Measurements from ENCODE around the gene ZMYM4.
"Not testable (repeated sequence)": the region's sequence is repeated elsewhere in the genome, so short reads cannot be mapped to it uniquely, and the experiment has no call there.

Gene ZMYM4

DNA sequence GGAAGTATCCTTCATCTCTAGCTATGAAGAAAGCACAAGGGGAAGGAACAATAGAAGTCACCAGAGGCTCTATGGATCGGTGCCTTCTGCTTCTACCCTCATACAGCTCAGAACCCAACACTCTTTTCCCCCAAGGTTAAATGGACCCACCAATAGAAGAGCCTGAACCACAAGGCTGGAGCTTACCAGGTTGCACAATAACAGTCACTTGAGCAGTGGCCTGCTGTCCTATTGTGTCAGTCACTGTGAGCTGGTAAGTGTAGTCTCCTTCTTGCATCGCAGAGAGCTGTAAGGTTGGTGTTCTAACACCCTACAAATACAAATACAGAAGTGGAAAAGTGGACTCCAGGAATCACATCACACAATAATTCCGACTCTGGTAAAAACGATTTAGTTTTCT is 185.7 kb downstream of the ZMYM4 start:
- no peak for DNase-seq (ENCODE audit: low spot score)

- DNase-seq (ENCODE audit: low spot score) = no peak
Measured at GRCh38 chr1:35454616-35455015, 186.1 kb downstream of the ZMYM4 start.

GRCh38 chr1:35460796-35461195 is 192.3 kb downstream of the ZMYM4 start:
- DNase-seq (ENCODE audit: low spot score) = no peak

- no peak for DNase-seq (ENCODE audit: low spot score)
Measured at GRCh38 chr1:35461966-35462651, 193.6 kb downstream of the ZMYM4 start.

DNA sequence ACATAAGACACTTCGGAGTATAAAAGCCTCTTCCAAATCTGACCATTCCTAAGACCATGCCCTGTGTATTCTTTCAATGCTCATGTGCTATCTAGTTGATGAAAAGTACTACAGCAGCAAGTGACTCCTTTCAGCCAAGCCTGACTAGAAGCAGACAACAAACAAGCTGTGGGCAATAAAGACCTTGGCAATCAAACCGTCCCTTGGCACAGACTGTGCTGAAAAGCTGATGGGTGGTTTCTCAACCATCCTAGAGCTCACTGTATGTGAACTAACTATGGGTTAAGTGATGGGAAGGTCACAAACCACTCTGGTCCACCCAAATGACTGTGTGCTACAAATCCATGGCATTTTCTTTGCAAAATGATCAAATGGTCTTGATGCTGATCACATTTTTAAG is 194.7 kb downstream of the ZMYM4 start:
- DNase-seq (ENCODE audit: low spot score) = no peak

- not testable (repeated sequence) for DNase-seq (ENCODE audit: low spot score)
Measured at GRCh38 chr1:35463749-35464148, 195.2 kb downstream of the ZMYM4 start.

DNA sequence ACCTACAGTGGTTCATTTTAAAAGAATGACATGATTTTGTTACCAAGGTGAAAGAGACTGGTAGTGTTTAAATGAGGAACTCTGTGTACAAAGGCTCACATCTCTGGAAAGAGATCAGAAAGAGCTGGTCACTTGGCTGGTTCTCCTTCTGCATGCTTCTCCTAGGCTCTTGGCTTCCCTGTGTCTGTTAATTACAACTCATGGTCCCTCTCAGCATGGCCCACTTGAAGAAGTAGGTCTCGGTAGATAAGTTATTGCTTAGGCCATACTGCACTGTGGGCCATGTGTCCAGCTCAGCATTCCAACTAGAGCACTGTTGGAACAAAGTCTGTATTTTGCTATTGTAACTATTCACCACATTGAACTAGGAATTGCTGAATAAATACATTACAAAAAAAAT is 197.6 kb downstream of the ZMYM4 start:
- DNase-seq (ENCODE audit: low spot score) = no peak

DNA sequence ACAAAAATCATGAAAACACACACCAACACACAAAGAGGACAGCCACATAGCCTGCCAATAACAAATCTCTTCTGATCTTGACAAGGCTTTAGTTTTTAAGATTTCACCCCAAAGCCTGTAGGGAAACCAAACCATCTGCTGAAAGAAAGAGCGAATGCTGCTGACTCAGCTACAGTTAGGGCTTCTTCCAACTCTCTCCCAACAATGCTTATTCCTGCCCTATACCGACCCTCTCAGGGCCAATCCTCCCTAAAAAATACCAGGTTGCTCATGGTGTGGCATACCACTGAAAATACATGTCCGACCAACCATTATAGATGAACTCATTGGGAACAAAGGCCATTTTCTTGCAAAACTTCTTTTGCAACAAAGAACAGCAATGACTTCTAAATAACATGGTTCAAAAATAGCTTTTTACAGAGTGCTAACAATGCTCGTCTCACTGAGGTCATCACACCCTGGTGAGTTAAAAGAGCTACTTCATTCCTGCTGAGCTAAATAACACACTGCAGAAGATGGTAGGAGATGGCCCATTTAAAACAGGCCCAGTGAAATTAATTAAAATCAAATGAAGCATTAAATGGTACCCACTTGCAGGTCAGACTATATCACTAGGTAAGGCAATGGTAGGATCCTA is 202.6 kb downstream of the ZMYM4 start:
- no peak for DNase-seq (ENCODE audit: low spot score)

All from CD4-positive, alpha-beta T cell treated with Interleukin-6 at 100 ng/mL for 8 hours (primary cell).